GM12873 (cell line): ENCODE results near the gene WDR19.

Source experiments
- CTCF ChIP-seq: IDR thresholded peaks from 2 replicates; pipeline ENCODE4 v1.5.1; 2012; ENCODE audit warnings: low read depth, mild to moderate bottlenecking, moderate library complexity, low read length, control low read depth; ENCODE audit not compliant: insufficient read depth; ENCODE audit errors: missing control alignments

Gene WDR19

GRCh38 chr4:39331191-39331590, 148.9 kb downstream of the WDR19 start:
- TF ChIP-seq CTCF: no peak
